HepG2 (cell line): Measurements from ENCODE around the gene SYTL5.

Source experiments
- POLR2A ChIP-seq, 2 experiments: IDR thresholded peaks; 2 replicates each; pipeline ENCODE4 v1.6.1; 2011; ENCODE audit warnings: low read depth in 2 of 2, low read length in 2 of 2, mild to moderate bottlenecking in 1 of 2, moderate library complexity in 1 of 2; ENCODE audit not compliant: insufficient read depth in 1 of 2
- POLR2AphosphoS5 ChIP-seq: IDR thresholded peaks from 2 replicates; pipeline ENCODE4 v1.6.1; 2012; ENCODE audit warnings: low read depth, low read length
- ZNF792 ChIP-seq: IDR thresholded peaks from 2 replicates; pipeline ENCODE4 v1.6.1; 2016
- ZSCAN25 ChIP-seq: sonication (generic); formaldehyde crosslinking; IDR thresholded peaks from 2 replicates; pipeline ENCODE4 v1.8.0; 2022; ENCODE audit warnings: mild to moderate bottlenecking, missing genetic modification reagents
- TF ChIP-seq, protein P1 (sequence below): sonication (generic); formaldehyde crosslinking; IDR thresholded peaks from 2 replicates; pipeline ENCODE4 v1.9.0; 2021; ENCODE audit warnings: missing genetic modification reagents, mild to moderate bottlenecking, borderline replicate concordance
- TF ChIP-seq, protein P2 (sequence below): sonication (generic); formaldehyde crosslinking; IDR thresholded peaks from 2 replicates; pipeline ENCODE4 v1.5.0; 2020; ENCODE audit warnings: mild to moderate bottlenecking, missing genetic modification reagents, borderline replicate concordance

DNA sequence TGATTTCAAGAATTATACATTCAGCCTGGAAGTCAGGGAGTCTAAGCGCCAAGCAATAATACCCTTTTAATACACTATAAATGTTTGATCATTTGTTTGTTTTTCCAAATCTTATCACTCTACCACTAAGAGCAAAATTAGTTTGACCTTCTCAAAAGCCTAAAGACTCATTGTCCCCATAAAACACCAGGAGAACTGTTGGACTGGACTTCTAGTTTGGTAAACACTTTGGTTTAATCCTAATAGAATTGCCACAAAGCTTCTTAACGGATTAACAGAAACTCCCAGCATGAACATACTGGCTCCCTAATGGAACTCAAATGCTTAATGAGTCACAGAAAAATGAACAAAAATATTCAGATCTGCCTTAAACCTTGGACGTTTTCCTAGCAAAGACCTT, 34.9 kb downstream of the SYTL5 start:
- TF ChIP-seq ZSCAN25 (CRISPR knock-in tag), result no peak
- no peak for TF ChIP-seq POLR2AphosphoS5
- no peak for TF ChIP-seq POLR2A (IDR thresholded peaks at IDR 0.05; ENCODE audit: insufficient read depth in 1 of 2, low read depth in 2 of 2, low read length in 2 of 2)
- TF ChIP-seq, protein P1, sequence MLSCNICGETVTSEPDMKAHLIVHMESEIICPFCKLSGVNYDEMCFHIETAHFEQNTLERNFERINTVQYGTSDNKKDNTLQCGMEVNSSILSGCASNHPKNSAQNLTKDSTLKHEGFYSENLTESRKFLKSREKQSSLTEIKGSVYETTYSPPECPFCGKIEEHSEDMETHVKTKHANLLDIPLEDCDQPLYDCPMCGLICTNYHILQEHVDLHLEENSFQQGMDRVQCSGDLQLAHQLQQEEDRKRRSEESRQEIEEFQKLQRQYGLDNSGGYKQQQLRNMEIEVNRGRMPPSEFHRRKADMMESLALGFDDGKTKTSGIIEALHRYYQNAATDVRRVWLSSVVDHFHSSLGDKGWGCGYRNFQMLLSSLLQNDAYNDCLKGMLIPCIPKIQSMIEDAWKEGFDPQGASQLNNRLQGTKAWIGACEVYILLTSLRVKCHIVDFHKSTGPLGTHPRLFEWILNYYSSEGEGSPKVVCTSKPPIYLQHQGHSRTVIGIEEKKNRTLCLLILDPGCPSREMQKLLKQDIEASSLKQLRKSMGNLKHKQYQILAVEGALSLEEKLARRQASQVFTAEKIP (CRISPR knock-in tag), result no peak
- TF ChIP-seq, protein P2, sequence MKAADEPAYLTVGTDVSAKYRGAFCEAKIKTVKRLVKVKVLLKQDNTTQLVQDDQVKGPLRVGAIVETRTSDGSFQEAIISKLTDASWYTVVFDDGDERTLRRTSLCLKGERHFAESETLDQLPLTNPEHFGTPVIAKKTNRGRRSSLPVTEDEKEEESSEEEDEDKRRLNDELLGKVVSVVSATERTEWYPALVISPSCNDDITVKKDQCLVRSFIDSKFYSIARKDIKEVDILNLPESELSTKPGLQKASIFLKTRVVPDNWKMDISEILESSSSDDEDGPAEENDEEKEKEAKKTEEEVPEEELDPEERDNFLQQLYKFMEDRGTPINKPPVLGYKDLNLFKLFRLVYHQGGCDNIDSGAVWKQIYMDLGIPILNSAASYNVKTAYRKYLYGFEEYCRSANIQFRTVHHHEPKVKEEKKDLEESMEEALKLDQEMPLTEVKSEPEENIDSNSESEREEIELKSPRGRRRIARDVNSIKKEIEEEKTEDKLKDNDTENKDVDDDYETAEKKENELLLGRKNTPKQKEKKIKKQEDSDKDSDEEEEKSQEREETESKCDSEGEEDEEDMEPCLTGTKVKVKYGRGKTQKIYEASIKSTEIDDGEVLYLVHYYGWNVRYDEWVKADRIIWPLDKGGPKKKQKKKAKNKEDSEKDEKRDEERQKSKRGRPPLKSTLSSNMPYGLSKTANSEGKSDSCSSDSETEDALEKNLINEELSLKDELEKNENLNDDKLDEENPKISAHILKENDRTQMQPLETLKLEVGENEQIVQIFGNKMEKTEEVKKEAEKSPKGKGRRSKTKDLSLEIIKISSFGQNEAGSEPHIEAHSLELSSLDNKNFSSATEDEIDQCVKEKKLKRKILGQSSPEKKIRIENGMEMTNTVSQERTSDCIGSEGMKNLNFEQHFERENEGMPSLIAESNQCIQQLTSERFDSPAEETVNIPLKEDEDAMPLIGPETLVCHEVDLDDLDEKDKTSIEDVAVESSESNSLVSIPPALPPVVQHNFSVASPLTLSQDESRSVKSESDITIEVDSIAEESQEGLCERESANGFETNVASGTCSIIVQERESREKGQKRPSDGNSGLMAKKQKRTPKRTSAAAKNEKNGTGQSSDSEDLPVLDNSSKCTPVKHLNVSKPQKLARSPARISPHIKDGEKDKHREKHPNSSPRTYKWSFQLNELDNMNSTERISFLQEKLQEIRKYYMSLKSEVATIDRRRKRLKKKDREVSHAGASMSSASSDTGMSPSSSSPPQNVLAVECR (CRISPR knock-in tag), result no peak
- no peak for TF ChIP-seq ZNF792 (CRISPR knock-in tag)
